Measurements from ENCODE around the gene STN1.

DNA sequence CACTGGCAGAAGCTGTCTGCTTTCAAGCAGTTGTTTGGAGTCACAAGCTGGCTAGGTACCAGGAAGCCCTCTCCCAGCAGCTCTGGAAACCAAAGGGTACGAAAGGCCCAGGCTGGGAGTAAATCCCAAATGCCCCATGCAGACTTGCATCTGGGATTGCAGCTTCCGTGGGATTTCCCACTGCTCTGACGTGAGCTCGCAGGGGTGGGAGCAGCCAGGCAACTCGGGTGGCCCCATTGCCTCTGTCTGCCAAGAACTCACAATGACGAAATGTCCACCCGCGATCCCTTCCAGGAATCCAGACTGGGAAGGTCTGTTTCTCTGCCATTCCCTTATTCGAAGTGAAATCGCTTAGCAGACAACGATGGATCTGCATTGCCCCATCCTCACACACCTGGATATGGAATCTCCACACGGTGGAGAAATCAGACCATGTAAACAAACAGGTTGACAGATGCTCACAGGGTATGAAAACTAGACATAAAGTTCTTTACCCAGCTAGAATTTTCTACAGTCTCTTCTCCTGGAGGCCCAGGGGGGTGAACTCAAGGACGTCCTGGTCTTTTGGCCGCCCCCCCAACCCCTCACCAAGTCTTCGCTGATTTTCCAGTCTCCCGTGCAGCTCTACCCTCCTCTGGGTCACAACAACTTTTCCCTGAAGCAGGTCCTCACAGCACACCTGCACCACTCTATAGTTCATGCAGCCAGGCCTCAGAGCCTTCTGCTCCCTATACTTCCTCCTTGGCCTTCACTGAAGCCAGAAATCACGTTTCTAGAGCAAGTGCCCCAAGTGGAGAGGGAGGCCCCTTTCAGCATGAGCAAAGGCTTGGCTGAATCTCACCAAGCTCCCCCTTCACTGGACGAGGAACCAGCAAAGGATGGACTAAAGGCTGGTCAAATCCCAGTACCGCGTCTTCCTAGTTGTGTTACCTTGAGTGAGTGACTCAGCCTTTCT is 82.6 kb downstream of the STN1 start:
- TF ChIP-seq MXI1 (IDR thresholded peaks at IDR 0.05; ENCODE audit: low read depth, low read length) (no peak), EED (IDR thresholded peaks at IDR 0.05; ENCODE audit: low read depth) (no peak)
- TF ChIP-seq, protein P1, sequence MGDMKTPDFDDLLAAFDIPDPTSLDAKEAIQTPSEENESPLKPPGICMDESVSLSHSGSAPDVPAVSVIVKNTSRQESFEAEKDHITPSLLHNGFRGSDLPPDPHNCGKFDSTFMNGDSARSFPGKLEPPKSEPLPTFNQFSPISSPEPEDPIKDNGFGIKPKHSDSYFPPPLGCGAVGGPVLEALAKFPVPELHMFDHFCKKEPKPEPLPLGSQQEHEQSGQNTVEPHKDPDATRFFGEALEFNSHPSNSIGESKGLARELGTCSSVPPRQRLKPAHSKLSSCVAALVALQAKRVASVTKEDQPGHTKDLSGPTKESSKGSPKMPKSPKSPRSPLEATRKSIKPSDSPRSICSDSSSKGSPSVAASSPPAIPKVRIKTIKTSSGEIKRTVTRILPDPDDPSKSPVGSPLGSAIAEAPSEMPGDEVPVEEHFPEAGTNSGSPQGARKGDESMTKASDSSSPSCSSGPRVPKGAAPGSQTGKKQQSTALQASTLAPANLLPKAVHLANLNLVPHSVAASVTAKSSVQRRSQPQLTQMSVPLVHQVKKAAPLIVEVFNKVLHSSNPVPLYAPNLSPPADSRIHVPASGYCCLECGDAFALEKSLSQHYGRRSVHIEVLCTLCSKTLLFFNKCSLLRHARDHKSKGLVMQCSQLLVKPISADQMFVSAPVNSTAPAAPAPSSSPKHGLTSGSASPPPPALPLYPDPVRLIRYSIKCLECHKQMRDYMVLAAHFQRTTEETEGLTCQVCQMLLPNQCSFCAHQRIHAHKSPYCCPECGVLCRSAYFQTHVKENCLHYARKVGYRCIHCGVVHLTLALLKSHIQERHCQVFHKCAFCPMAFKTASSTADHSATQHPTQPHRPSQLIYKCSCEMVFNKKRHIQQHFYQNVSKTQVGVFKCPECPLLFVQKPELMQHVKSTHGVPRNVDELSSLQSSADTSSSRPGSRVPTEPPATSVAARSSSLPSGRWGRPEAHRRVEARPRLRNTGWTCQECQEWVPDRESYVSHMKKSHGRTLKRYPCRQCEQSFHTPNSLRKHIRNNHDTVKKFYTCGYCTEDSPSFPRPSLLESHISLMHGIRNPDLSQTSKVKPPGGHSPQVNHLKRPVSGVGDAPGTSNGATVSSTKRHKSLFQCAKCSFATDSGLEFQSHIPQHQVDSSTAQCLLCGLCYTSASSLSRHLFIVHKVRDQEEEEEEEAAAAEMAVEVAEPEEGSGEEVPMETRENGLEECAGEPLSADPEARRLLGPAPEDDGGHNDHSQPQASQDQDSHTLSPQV (IDR thresholded peaks at IDR 0.05): no peak

All from GM12878 (cell line).